ENCODE results near the gene ZNF839. TPM values are rescaled to one million over a fixed set of nuclear protein-coding genes. Genes with fewer than 3 reads are reported as not detected.

The ZNF839 gene
- total RNA-seq, 4 donors from 2014 or later = 6.7 to 14.1 (median 11.1) TPM

GRCh38 chr14:102282751-102283465, 36.6 kb upstream of the ZNF839 start:
- Histone ChIP-seq H3K4me1 (peaks cover 0 to 5% (median 0%) of the 10 kb centered on the region in 4 donors), H3K36me3 (no peaks in the 10 kb centered on the region), H3K4me3 (no peak overlapping the region), H3K27ac (no peak overlapping the region), H3K27me3 (no peaks in the 10 kb centered on the region), H3K9me3 (no peaks in the 10 kb centered on the region)
- no peak for TF ChIP-seq CTCF (IDR thresholded peaks at IDR 0.05)
- TF ChIP-seq EP300 (IDR thresholded peaks at IDR 0.05; ENCODE audit: low read depth) = no peak
- TF ChIP-seq POLR2A (IDR thresholded peaks at IDR 0.05) = no peak
- TF ChIP-seq POLR2AphosphoS5 (IDR thresholded peaks at IDR 0.05) = no peak
- 81 to 90% methylated on average over 5 to 9 of the region's 9 CpGs for WGBS, 2 donors (ENCODE audit: low coverage in 1 of 2)
- no peak for DNase-seq
- in situ Hi-C loops (cut with MboI; ENCODE audit: low pct_ligation_motif_present in 1 of 4, low pct_unique_long_range_greater_than_20kb in 1 of 4, low sequenced_read_pairs in 3 of 4) = no loop called here
- intact Hi-C loops (cut with DNase I; ENCODE audit: low total_unique reads) = no loop called here

- Histone ChIP-seq H3K9me3 (no peaks in the 10 kb centered on the region), H3K27ac (no peak overlapping the region), H3K4me1 (no peaks in the 10 kb centered on the region), H3K4me3 (no peak overlapping the region), H3K27me3 (no peaks in the 10 kb centered on the region), H3K36me3 (no peaks in the 10 kb centered on the region)
- intact Hi-C loops (cut with DNase I; ENCODE audit: low total_unique reads) (no loop called here), in situ Hi-C loops (cut with MboI; ENCODE audit: low pct_ligation_motif_present in 1 of 4, low pct_unique_long_range_greater_than_20kb in 1 of 4, low sequenced_read_pairs in 3 of 4) (no loop called here)
- no peak for TF ChIP-seq POLR2AphosphoS5 (IDR thresholded peaks at IDR 0.05)
- no peak for TF ChIP-seq POLR2A (IDR thresholded peaks at IDR 0.05)
- no peak for TF ChIP-seq CTCF (IDR thresholded peaks at IDR 0.05)
- TF ChIP-seq EP300 (IDR thresholded peaks at IDR 0.05; ENCODE audit: low read depth) = no peak
- DNase-seq = no peak
- 67% methylated on average over 2 of the region's 2 CpGs; no CpG with 5 or more reads in 1 of the 2 donors for WGBS, 2 donors (ENCODE audit: low coverage in 1 of 2)
Observed at GRCh38 chr14:102283631-102284129, 35.9 kb upstream of the ZNF839 start.

- Histone ChIP-seq H3K27ac (no peak overlapping the region), H3K27me3 (no peaks in the 10 kb centered on the region), H3K4me1 (no peaks in the 10 kb centered on the region), H3K9me3 (no peaks in the 10 kb centered on the region), H3K36me3 (no peaks in the 10 kb centered on the region), H3K4me3 (no peak overlapping the region)
- in situ Hi-C loops (cut with MboI; ENCODE audit: low pct_ligation_motif_present in 1 of 4, low pct_unique_long_range_greater_than_20kb in 1 of 4, low sequenced_read_pairs in 3 of 4) = no loop called here
- no peak for TF ChIP-seq POLR2AphosphoS5 (IDR thresholded peaks at IDR 0.05)
- intact Hi-C loops (cut with DNase I; ENCODE audit: low total_unique reads) = no loop called here
- 95 to 100% methylated on average over 2 of the region's 2 CpGs for WGBS, 2 donors (ENCODE audit: low coverage in 1 of 2)
- DNase-seq = no peak
Observed at GRCh38 chr14:102285106-102285505, 34.4 kb upstream of the ZNF839 start.

- DNase-seq = no peak
- Histone ChIP-seq H3K27me3 (no peaks in the 10 kb centered on the region), H3K4me3 (no peak overlapping the region), H3K4me1 (peaks cover 0 to 9% (median 2%) of the 10 kb centered on the region in 4 donors), H3K9me3 (no peaks in the 10 kb centered on the region), H3K27ac (no peak overlapping the region), H3K36me3 (no peaks in the 10 kb centered on the region)
- intact Hi-C loops (cut with DNase I; ENCODE audit: low total_unique reads) = no loop called here
- WGBS, 2 donors (ENCODE audit: low coverage in 1 of 2) = 93 to 98% methylated on average over 2 of the region's 2 CpGs
- no peak for TF ChIP-seq POLR2AphosphoS5 (IDR thresholded peaks at IDR 0.05)
- TF ChIP-seq EP300 (IDR thresholded peaks at IDR 0.05; ENCODE audit: low read depth) = no peak
- no peak for TF ChIP-seq POLR2A (IDR thresholded peaks at IDR 0.05)
- no peak for TF ChIP-seq CTCF (IDR thresholded peaks at IDR 0.05)
- in situ Hi-C loops (cut with MboI; ENCODE audit: low pct_ligation_motif_present in 1 of 4, low pct_unique_long_range_greater_than_20kb in 1 of 4, low sequenced_read_pairs in 3 of 4) = no loop called here
Observed at GRCh38 chr14:102288139-102288538, 31.4 kb upstream of the ZNF839 start.

Measured in transverse colon (tissue), 4 donors.